HepG2 (cell line): ENCODE results near the gene GPAT3. TPM values are rescaled to one million over a fixed set of nuclear protein-coding genes. Genes with fewer than 3 reads are reported as not detected.

ENCODE experiments used
- CCAR2 ChIP-seq: fragments of 200-400 bp; formaldehyde crosslinking; optimal IDR thresholded peaks from 2 replicates; pipeline ENCODE3; 2018; ENCODE audit warnings: low read depth, mild to moderate bottlenecking, low read length, moderate library complexity
- ELF1 ChIP-seq: sonication (generic); formaldehyde crosslinking; IDR thresholded peaks from 2 replicates; pipeline ENCODE4 v1.4.0; 2020; ENCODE audit warnings: missing genetic modification reagents
- HNF4G ChIP-seq, 2 experiments: sonication (generic) in 1 of 2; formaldehyde crosslinking in 1 of 2; IDR thresholded peaks; 2 replicates each; pipeline versions ENCODE4 v1.4.0 to v1.6.1; 2011 to 2020; ENCODE audit warnings: borderline replicate concordance in 2 of 2, low read depth in 2 of 2, mild to moderate bottlenecking in 2 of 2, low read length in 1 of 2, missing genetic modification reagents in 1 of 2, moderate library complexity in 1 of 2
- KDM1A ChIP-seq: IDR thresholded peaks from 2 replicates; pipeline ENCODE4 v1.6.1; 2016; ENCODE audit warnings: missing compliant biosample characterization
- PHB2 ChIP-seq: fragments of 450-650 bp; IDR thresholded peaks from 2 replicates; pipeline ENCODE4 v1.6.1; 2018; ENCODE audit not compliant: partially characterized antibody
- RORA ChIP-seq: sonication (generic); formaldehyde crosslinking; IDR thresholded peaks from 2 replicates; pipeline ENCODE4 v1.5.0; 2020; ENCODE audit warnings: mild to moderate bottlenecking, missing genetic modification reagents, moderate library complexity
- SIN3A ChIP-seq: IDR thresholded peaks from 2 replicates; pipeline ENCODE4 v1.6.1; 2011; ENCODE audit warnings: low read depth, mild to moderate bottlenecking, control low read depth, low read length, borderline replicate concordance
- TARDBP ChIP-seq: sonication (generic); formaldehyde crosslinking; IDR thresholded peaks from 2 replicates; pipeline ENCODE4 v1.8.0; 2022; ENCODE audit warnings: mild to moderate bottlenecking, missing genetic modification reagents
- TOPORS ChIP-seq: sonication (generic); formaldehyde crosslinking; IDR thresholded peaks from 2 replicates; pipeline ENCODE4 v1.8.0; 2023; ENCODE audit warnings: mild to moderate bottlenecking, missing genetic modification reagents
- ZFAT ChIP-seq: sonication (generic); formaldehyde crosslinking; conservative IDR thresholded peaks from 2 replicates; pipeline ENCODE4 v1.8.1; 2023; ENCODE audit warnings: missing genetic modification reagents, inconsistent platforms
- ZNF317 ChIP-seq: sonication (generic); formaldehyde crosslinking; IDR thresholded peaks from 2 replicates; pipeline ENCODE4 v1.5.0; 2020; ENCODE audit warnings: mild to moderate bottlenecking, missing genetic modification reagents
- ZNF605 ChIP-seq: sonication (generic); formaldehyde crosslinking; IDR thresholded peaks from 2 replicates; pipeline ENCODE4 v1.8.0; 2022; ENCODE audit warnings: mild to moderate bottlenecking, missing genetic modification reagents
- ZNF670 ChIP-seq: sonication (generic); formaldehyde crosslinking; IDR thresholded peaks from 2 replicates; pipeline ENCODE4 v1.8.0; 2022; ENCODE audit warnings: mild to moderate bottlenecking, missing genetic modification reagents, borderline replicate concordance
- polyA plus RNA-seq, 8 experiments: library from polyadenylated mRNA; depleted of rRNA in 3 of 8; stranded (reverse) in 7 of 8; unstranded in 1 of 8; fragments of >200 nt; fragmentation: Illumina TruSeq in 4 of 8; extraction: Trizol in 4 of 8; gene quantifications; 2 replicates each; pipeline versions ENCODE4 v1.2.1 to v1.2.3, GENCODE V29; 2011 to 2016; ENCODE audit warnings: low read depth in 4 of 8, missing spikeins in 1 of 8, mixed read lengths in 1 of 8; ENCODE audit not compliant: insufficient read depth in 1 of 8
- total RNA-seq, 5 experiments: library from RNA; depleted of rRNA; stranded (reverse); fragments of >200 nt; fragmentation: Illumina TruSeq; extraction: Trizol; gene quantifications; 2 replicates each; pipeline ENCODE4 v1.2.3, GENCODE V29; 2016; ENCODE audit warnings: low read depth in 1 of 5
- TF ChIP-seq, protein P1 (sequence below): sonication (generic); formaldehyde crosslinking; IDR thresholded peaks from 2 replicates; pipeline ENCODE4 v1.8.1; 2022; ENCODE audit warnings: mild to moderate bottlenecking, missing genetic modification reagents
- TF ChIP-seq, protein P2 (sequence below): sonication (generic); formaldehyde crosslinking; IDR thresholded peaks from 2 replicates; pipeline ENCODE4 v1.4.0; 2020; ENCODE audit warnings: missing genetic modification reagents
- TF ChIP-seq, protein P3 (sequence below): sonication (generic); formaldehyde crosslinking; IDR thresholded peaks from 2 replicates; pipeline ENCODE4 v1.4.0; 2020; ENCODE audit warnings: mild to moderate bottlenecking, low read depth, missing genetic modification reagents
- TF ChIP-seq, protein P4 (sequence below): sonication (generic); formaldehyde crosslinking; IDR thresholded peaks from 2 replicates; pipeline ENCODE4 v1.8.0; 2022; ENCODE audit warnings: missing genetic modification reagents, mild to moderate bottlenecking, moderate library complexity, borderline replicate concordance
- TF ChIP-seq, protein P5 (sequence below): sonication (generic); formaldehyde crosslinking; IDR thresholded peaks from 2 replicates; pipeline ENCODE4 v1.5.0; 2020; ENCODE audit warnings: mild to moderate bottlenecking, missing genetic modification reagents

GPAT3 gene
- total and polyA plus RNA-seq, 2 of the 13 experiments (the other 11 are each of a cell fraction or from before 2014, with no cell fraction given), result 2.4 to 2.6 TPM

DNA sequence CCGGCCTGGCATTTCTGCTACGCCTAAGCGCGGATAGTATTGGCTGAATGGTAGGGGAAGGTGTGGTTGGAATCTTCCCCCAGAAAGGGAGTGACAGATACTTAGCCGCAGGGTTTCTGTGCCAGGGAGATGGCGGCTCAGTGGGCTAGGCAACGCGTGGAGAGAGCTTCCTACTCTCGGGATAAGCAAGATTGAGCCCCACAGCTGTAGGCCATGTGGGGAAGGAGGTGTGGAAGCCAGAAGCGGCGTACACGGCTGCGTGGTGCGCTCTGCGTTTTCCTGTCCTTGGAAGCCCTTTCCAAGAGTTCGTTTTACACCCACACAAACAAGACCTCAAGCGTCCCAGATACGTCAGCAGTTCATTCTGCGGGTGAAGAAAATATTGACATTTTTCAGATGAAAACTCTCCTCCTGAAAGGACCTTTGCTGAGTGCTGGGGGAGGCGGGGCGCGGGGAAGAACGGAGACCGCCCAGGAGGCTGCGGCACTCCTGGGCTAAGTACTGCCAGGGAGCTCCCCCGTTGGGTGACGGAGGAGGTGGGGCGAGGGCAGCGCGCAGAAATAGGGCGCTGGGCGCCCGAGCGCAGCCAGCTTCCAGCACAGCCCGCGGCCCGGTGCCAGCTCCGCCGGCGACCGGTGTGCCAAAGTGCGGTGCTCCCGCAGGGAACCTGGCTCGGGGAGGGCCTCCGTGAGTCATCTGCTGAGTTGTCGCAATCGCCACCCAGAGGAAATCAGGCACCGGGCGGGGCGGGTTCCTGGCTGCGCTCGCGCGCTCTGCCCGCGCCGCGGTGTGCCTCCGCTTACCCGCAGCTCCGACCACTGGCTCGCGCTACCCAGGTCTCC is at the start of gene GPAT3 (continued):
- TF ChIP-seq TOPORS (CRISPR knock-in tag), result no peak
- no peak for TF ChIP-seq TARDBP (CRISPR knock-in tag)
- no peak for TF ChIP-seq CCAR2
- TF ChIP-seq, protein P1, sequence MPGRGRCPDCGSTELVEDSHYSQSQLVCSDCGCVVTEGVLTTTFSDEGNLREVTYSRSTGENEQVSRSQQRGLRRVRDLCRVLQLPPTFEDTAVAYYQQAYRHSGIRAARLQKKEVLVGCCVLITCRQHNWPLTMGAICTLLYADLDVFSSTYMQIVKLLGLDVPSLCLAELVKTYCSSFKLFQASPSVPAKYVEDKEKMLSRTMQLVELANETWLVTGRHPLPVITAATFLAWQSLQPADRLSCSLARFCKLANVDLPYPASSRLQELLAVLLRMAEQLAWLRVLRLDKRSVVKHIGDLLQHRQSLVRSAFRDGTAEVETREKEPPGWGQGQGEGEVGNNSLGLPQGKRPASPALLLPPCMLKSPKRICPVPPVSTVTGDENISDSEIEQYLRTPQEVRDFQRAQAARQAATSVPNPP, result no peak
- TF ChIP-seq HNF4G (IDR thresholded peaks at IDR 0.05; ENCODE audit: borderline replicate concordance, low read depth, low read length), result no peak
- TF ChIP-seq HNF4G (CRISPR knock-in tag; IDR thresholded peaks at IDR 0.05; ENCODE audit: borderline replicate concordance, low read depth), result 0 out of 2 replicates have a peak, but pooled peaks have one; percentile 62
- TF ChIP-seq, protein P2, sequence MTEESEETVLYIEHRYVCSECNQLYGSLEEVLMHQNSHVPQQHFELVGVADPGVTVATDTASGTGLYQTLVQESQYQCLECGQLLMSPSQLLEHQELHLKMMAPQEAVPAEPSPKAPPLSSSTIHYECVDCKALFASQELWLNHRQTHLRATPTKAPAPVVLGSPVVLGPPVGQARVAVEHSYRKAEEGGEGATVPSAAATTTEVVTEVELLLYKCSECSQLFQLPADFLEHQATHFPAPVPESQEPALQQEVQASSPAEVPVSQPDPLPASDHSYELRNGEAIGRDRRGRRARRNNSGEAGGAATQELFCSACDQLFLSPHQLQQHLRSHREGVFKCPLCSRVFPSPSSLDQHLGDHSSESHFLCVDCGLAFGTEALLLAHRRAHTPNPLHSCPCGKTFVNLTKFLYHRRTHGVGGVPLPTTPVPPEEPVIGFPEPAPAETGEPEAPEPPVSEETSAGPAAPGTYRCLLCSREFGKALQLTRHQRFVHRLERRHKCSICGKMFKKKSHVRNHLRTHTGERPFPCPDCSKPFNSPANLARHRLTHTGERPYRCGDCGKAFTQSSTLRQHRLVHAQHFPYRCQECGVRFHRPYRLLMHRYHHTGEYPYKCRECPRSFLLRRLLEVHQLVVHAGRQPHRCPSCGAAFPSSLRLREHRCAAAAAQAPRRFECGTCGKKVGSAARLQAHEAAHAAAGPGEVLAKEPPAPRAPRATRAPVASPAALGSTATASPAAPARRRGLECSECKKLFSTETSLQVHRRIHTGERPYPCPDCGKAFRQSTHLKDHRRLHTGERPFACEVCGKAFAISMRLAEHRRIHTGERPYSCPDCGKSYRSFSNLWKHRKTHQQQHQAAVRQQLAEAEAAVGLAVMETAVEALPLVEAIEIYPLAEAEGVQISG, result no peak
- no peak for TF ChIP-seq KDM1A (CRISPR knock-in tag)
- TF ChIP-seq SIN3A, result 0 out of 2 replicates have a peak, but pooled peaks have one; percentile 0
- peak; percentile 35; the same call in 1 of the 2 replicates for TF ChIP-seq ZNF670 (CRISPR knock-in tag)
- TF ChIP-seq PHB2, result no peak
- TF ChIP-seq, protein P3, sequence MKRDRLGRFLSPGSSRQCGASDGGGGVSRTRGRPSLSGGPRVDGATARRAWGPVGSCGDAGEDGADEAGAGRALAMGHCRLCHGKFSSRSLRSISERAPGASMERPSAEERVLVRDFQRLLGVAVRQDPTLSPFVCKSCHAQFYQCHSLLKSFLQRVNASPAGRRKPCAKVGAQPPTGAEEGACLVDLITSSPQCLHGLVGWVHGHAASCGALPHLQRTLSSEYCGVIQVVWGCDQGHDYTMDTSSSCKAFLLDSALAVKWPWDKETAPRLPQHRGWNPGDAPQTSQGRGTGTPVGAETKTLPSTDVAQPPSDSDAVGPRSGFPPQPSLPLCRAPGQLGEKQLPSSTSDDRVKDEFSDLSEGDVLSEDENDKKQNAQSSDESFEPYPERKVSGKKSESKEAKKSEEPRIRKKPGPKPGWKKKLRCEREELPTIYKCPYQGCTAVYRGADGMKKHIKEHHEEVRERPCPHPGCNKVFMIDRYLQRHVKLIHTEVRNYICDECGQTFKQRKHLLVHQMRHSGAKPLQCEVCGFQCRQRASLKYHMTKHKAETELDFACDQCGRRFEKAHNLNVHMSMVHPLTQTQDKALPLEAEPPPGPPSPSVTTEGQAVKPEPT (CRISPR knock-in tag), result no peak
- TF ChIP-seq ZFAT (CRISPR knock-in tag), result no peak
- TF ChIP-seq ZNF605, result peak; percentile 50; the same call in 1 of the 2 replicates
- TF ChIP-seq ZNF317, result no peak
- no peak for TF ChIP-seq ELF1
- TF ChIP-seq, protein P4, sequence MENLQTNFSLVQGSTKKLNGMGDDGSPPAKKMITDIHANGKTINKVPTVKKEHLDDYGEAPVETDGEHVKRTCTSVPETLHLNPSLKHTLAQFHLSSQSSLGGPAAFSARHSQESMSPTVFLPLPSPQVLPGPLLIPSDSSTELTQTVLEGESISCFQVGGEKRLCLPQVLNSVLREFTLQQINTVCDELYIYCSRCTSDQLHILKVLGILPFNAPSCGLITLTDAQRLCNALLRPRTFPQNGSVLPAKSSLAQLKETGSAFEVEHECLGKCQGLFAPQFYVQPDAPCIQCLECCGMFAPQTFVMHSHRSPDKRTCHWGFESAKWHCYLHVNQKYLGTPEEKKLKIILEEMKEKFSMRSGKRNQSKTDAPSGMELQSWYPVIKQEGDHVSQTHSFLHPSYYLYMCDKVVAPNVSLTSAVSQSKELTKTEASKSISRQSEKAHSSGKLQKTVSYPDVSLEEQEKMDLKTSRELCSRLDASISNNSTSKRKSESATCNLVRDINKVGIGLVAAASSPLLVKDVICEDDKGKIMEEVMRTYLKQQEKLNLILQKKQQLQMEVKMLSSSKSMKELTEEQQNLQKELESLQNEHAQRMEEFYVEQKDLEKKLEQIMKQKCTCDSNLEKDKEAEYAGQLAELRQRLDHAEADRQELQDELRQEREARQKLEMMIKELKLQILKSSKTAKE (CRISPR knock-in tag), result no peak
- TF ChIP-seq RORA (CRISPR knock-in tag), result no peak
- TF ChIP-seq, protein P5, sequence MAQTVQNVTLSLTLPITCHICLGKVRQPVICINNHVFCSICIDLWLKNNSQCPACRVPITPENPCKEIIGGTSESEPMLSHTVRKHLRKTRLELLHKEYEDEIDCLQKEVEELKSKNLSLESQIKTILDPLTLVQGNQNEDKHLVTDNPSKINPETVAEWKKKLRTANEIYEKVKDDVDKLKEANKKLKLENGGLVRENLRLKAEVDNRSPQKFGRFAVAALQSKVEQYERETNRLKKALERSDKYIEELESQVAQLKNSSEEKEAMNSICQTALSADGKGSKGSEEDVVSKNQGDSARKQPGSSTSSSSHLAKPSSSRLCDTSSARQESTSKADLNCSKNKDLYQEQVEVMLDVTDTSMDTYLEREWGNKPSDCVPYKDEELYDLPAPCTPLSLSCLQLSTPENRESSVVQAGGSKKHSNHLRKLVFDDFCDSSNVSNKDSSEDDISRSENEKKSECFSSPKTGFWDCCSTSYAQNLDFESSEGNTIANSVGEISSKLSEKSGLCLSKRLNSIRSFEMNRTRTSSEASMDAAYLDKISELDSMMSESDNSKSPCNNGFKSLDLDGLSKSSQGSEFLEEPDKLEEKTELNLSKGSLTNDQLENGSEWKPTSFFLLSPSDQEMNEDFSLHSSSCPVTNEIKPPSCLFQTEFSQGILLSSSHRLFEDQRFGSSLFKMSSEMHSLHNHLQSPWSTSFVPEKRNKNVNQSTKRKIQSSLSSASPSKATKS (CRISPR knock-in tag), result no peak
